HG03064 (cell line): Measurements from ENCODE around the gene PIK3R6.
"Not testable (repeated sequence)": the region's sequence is repeated elsewhere in the genome, so short reads cannot be mapped to it uniquely, and the experiment has no call there.

ENCODE experiments used
- ATAC-seq: cut with Tn5 transposase; IDR thresholded peaks from one replicate; pipeline ENCODE4 v1.9.1; 2021; ENCODE audit warnings: low read depth; ENCODE audit not compliant: unreplicated experiment

Gene PIK3R6

DNA sequence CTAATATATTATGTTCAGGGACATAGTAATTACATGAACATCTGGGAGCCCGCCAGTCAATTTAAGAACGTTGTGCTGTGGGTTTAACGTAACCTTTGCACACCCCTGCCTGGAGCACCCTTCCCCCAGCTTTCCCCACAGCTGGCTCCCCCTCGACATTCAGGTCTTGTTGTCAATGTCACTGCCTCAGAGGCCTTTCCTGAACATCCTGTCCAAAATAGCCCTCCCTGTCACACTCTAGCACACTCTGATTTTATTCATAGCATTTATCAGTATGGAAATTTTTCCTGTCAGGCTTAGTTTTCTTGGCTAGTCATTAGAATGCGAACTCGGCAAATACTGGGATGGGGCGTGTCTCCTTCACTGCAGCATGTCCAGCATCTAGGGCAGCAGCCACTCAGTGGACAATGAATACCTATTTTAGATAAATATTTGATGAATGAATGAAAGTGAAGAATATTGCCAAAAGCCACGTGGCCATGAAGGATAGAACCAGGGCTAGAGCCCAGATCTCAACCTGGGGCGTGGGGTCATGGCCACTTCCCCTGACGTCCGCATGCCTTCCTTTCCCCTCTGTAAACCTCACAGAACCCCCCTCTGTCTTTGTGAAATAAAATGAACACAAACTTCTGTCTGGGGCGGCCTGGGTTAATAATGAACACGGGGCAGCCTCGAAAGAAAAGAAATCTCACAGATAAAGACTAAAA is 10.5 kb downstream of the PIK3R6 start:
- no peak for ATAC-seq

DNA sequence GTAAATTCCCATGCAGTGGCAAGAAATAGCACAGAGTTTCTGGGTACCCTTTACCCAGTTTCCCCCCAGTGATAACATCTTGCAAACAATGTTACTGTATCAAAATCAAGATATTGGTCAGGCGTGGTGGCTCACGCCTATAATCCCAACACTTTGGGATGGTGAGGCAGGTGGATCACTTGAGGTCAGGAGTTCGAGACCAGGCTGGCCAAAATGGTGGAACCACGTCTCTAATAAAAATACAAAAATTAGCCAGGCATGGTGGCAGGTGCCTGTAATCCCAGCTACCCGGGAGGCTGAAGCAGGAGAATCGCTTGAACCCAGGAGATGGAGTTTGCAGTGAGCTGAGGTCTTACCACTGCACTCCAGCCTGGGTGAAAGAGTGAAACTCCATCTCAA is 11.3 kb downstream of the PIK3R6 start:
- not testable (repeated sequence) for ATAC-seq

DNA sequence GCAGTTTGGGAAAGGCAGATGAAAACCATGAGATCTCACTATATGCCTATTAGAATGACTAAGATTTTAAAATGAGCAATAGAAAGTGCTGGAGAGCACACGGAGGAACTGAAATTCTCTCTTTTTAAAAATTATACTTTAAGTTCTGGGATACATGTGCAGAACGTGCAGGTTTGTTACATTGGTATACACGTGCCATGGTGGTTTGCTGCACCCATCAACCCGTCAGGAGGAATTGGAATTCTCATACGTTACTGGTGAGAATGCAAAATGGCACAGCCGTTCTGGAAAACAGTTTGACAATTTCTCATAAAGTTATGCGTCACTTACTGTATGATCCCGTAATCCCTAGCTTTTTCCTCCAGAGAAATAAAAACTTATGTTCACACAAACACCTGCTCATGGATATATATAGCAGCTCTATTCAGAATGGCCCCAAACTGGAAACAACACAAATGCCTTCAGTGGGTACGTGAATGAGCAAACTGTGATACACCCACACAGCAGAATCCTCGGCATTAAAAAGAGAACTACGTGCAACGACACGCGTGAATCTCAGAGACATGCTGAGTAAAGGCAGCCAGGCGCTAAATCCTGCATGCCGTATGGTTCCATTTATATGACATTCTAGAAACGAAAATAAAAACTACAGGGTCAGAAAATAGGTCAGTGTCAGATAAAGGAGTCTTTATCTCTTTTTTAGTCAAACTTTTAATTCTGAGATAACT is 11.8 kb downstream of the PIK3R6 start:
- ATAC-seq = peak; percentile 46

DNA sequence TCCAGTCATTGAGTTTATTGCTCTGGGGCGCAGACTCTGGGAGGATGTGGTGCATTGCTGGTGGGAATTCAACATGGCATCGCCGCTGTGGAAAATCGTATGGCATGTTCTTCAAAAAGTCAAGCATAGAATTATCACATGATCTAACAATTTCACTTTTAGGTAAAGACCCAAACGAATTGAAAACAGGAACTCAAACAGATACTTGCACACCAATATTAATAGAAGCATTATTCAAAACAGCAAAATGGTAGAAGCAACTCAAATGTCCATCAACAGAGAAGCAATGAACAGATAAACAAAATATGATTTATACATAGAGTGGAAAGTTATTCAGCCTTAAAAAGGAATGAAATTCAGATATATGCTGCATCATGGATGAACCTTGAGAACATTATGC is 15.9 kb downstream of the PIK3R6 start:
- no peak for ATAC-seq

DNA sequence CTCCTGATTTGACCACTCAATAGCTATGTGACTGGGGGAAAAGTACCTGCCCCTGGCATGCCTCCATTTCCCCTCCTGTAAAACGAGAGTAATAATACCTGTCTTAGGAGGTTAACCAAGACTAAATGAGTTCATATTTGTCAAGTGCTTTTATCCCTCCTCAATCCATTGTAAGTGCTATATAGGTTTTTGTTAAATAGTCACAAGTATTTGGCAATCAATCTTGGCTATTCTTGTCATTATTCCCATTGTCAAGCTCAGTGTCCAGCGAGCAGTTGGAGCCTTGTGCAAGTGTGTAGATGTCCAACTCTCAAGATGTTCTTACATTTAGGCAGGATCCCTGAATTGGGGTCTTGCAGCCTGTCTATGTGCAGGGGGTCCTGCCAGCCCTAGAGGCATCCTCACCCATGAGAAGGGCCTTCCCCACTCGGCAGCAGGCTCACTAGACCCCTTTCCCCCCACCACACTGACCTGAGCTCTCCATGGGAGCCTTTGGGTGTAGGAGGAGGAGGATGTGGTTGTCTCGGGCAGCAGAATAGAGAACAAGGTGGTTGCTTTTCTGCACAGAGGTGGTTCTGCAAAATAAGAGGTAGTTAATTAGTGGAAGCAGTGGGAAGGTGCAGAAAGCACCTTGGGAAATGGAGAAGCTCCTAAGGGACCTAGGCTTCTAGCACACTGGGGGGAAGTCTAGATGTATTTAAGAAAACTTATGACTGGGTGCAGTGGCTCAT is 18.0 kb downstream of the PIK3R6 start:
- ATAC-seq = no peak

DNA sequence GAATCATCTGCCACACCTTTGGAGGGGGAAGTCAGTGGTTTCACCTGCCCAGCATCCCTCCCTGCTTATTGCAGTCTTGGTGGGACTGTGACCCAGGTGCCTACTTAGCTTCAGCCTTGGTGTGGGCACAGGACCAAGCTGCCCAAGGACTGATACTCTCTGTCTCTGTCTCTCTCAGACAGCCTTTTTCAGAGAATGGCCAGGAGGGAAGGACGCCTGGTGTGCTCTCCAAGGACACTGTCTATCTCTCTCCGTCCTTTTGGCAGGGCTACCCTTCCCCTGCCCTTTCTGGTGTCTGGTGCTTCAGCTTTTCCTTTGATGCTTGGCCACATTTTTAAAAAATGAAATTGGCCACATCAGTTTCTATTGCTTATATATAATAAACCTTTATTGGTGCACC is 19.6 kb downstream of the PIK3R6 start:
- ATAC-seq = no peak

DNA sequence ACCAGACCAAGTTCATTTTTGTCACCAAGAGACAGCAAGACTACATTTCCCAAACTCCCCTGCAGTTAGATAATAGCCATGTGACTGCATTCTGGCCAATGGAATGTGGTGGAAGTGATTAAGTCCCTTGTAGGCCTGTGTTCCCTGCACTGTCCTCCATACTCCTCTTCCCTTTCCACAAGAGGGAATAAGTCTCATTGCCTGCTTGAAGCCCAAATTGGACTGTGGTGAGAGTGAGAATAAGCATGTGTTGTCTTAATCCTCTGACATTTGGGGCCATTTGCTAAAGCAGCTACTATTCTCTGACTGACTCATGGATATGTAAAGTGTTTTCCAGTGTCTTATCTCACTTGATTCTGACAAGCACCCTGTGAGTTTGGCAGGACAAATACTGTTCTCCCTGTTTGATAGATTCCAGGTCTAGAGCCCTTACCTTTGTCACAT is 20.7 kb downstream of the PIK3R6 start:
- no peak for ATAC-seq

DNA sequence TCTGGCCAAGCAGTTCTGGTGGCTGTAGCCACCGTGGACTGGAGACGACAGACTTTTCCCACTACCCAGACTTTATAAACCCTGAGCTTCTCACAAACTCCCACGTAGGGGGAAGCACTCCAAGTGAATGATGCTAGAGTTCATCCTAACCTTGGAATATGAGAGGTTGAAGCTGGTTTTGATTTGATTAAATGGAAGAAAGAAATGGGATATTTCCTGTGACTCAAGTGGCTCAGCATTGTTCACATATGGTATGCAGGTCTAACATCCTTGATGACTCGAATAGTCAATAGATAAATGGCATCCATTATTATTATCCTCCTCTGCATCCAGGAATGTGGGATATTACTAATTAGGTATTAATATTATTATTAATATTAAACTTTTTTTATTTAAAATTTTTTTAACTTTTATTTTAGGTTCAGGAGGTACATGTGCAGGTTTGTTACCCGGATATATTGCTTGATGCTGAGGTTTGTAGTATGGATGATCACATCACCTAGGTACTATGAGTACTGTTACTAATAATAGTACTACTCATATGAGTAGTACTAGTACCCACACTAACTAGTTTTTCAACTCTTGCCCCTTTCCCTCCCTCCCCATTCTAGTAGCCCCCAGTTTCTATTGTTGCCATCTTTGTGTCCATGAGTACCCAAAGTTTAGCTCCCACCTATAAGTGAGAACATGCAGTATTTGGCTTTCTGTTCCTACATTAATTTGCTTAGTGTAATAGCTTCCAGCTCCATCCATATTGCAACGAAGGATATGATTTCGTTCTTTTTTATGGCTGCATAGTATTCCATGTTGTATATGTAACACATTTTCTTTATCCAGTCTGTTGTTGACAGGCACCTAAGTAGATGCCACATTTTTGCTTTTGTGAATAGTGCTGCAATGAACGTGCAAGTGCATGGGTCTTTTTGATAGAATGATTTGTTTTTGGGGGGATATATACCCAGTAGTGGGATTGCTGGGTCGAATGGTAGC is 22.9 kb downstream of the PIK3R6 start:
- no peak for ATAC-seq

DNA sequence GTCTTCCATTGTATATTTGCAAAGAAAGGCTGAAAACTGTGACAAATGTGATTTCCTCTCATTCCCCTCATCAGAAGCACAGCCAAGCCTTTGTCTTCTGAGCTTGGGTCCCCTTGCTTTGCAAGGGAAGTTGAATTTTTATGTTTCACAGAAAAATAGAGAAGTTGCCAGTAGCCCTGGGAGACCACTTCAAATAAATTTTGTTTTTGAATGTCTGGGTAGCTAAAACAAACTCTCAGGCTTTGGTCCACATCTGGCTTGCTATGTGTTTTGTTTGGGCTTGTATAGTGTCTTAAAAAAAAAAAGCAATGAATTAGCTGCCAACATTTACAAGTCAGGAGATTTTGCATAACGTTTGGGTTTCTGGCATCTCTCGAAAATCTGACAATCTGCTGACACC is 24.1 kb downstream of the PIK3R6 start:
- no peak for ATAC-seq

DNA sequence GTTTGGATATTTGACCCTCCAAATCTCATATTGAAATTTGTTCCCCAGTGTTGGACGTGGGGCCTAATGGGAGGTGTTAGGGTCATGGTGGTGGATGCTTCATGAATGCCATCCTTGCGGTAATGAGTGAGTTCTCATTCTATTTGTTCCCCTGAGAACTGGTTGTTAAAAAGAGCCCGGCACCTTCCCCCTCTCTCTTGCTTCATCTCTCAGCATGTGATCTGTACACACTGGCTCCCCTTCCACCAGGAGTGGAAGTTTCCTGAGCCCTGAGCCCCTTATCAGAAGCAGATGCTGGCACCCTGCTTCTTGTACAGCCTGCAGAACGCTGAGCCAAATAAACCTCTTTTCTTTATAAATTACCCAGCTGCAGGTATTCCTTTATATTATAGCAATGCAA is 25.6 kb downstream of the PIK3R6 start:
- no peak for ATAC-seq

DNA sequence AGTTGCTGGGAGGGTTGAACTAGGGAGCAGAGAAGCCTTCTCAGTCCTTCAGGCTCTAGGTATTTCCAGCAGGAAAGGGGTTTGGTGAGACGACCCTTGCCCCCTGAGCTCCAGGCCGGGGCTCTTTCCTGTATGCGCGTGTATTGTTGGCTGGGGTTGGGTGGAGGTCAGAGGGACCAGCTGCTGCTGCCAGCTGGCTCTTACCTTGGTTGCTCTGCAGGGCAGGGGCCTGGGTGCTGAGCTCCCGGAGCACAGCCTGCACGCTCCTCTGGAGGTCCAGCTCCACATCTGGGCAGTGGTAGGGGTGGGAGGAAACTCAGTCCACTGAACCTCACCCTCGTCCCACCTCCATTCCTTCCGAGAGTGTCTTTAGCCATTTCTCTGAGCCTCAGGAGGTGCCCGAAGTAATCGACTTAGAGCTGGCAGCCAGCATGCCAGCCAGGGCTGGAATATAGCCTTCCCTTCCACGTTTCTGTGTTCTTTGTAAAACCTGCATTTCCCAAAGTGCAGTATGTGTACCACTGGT is 28.0 kb downstream of the PIK3R6 start:
- no peak for ATAC-seq

DNA sequence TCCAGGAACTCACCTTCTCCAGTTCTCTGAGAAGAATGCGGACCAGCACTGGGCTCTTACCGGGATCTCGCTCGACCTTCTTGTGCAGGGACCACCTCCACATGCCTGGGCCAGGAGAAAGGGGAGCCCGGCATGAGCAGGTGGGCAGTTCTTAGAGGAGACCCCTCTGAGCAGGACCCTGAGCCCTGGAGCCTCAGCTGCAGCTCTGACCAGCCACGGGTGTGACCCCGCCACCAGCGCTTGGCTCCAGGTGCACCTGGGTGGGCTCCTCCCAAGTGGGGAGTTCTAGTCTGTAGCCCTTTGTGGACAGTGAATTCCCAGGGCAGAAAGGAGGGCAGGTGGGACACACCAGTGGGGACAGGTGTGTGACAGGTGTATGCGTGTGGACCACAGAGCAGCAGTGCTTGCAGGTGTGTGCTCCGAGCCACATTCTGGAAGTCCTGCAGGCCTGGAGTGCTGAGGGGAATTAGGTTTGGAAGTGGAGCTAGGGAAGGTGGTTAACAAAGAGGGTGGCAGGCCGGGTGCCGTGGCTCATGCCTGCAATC is 28.9 kb downstream of the PIK3R6 start:
- no peak for ATAC-seq

DNA sequence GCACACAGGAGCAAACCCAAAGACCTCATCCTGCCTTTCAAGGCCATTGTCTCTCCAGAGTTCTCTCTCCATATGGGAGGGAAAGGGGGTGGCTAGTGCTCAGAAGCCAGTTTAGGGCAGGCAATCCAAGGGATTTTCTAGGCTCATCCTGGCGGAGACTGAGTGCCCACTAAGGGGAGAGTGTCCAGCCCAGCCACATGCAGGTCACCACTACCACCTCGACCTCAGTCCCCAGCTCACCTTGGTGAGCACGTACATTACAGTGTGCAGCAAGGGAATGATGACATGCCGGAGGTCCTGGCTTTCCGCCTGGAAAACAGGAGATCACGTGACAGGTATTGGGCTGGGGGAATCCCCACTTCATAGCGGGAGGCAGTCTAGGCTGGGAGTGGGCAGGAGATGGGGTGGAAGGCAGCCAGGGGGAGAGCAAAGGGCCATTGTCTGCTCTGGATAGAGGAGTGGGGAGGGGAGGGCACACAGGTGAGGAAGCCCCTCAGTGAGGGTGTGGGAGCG is 29.9 kb downstream of the PIK3R6 start:
- ATAC-seq = no peak

DNA sequence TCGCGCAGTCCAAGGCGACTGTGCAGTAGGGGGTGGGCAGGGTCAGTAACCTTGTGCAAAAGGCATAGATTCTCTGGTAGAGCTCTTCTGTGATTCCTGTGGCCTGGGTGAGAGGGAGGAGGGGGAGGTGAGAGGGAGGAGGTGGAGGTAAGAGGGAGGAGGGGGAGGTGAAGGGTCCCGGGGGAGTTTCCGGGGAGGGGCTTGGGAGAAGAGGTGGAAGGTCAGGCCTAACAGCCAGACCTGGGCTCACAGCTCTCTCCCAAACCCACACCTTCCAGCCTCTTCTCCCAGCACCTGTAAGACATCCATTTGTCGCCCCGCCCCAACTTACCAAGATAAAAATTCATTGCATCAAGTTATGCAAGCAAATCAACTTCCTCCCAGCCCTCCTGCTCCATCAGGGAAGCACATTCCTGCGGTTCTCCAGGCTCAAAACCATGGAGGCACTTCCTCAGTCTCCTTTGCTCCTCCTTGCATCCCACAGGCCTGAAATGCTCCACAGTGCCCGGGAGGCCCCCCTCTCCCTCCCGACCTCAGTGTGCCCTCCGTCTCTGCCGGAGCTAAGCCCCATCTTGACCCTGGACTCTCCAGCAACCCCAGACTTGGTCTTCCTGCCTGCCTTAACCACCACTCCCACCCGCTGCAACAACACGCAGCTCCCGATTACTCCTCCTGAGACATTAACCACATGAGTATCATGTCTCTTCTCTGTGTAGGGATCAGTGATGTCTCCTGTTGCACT is 30.5 kb downstream of the PIK3R6 start:
- no peak for ATAC-seq

DNA sequence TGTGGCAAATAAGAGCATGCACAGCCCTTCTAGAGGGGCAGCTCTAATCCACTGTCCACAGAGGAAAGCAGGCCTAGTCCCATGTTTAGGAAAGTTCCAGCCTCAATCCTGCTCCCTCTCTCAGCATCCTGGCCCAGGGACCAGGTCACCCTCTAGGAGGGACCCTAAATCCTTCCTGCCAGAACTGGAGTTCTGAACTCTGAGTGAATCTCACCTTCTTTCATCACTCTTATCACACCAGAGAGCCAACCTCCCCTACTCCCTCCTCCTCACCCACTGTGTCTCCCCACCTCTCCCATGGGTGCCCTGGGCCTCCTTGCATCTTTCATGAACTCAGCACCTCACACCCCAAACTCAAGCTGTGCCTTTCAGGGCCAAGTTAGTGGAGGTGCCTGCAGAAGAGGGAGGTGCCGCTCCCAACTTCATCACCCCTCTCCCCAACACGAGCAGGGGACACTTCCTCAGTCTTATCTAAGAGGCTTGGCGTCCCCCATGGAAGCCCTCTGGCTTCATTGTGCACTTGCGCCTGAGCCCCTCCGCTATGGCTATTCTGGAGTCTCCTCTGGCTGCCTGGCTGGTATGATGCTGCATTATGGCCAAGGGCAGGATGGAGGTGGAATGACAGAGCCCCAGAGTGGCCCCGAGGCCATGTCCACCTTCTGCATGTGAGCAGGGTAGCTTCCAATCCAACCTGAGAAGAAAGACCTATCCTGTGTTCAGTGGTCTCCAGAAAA is 31.7 kb downstream of the PIK3R6 start:
- ATAC-seq = no peak

DNA sequence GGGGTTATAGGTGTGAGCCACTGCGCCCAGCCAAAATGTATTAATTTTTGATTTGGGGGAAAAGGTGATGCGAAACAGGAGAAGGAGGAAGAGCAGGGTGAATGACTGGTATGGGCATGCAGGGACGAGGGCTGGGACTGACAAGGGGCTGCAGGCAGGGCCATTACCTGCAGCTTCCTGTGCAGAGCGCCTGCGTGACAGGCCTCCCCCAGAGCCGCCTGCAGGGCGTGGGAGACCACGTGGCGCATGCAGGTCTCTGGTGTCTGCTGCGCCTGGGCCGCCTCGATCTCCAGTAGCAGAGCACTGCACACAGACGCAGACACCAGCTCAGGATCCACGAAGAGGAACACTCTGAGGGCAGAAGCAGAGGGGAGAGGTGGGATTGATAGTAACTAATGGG is 32.4 kb downstream of the PIK3R6 start:
- no peak for ATAC-seq

DNA sequence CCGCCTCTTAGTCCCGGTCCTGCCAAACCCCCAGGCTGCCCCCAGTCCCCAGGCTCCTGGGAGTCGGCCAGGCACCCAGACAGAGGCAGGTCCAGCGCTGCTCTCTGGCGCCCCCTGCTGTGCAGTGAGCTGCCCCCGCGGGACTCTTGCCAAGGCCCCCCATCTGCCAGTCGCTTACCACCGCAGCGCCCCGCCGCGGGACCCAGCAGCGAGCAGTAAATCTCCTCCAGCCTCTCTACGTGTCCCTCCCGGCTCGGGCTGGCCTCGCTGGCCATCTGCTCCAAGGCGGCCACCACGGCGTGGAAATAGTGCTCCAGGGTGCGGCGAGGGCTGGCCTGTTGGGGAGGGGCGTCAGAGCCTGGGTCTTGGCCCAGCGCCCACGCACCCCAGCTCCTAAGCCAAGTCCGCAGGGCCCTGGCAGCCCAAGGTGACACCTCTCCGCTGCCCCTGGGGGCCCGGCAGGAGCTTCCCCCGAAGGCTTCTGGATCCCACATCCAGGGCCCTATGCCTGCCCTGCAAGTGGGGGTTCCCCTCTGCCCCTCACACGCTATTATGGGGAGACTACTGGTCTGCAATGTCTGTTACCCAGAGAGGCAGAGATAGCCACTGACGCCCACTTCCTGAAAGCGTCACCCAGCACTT is 34.6 kb downstream of the PIK3R6 start:
- ATAC-seq = no peak
